CD4-positive, alpha-beta T cell treated with Interleukin-17A for 4 hours (primary cell): ENCODE results near the gene UBP1.
"Not testable (repeated sequence)": the region's sequence is repeated elsewhere in the genome, so short reads cannot be mapped to it uniquely, and the experiment has no call there.

Source experiments
- DNase-seq: peaks from one replicate; pipeline ENCODE4 v3.0.0-alpha.2; 2020; ENCODE audit warnings: mixed read lengths

UBP1 gene

GRCh38 chr3:33388374-33389100 lies 51.7 kb downstream of the UBP1 start:
- DNase-seq = no peak

- no peak for DNase-seq
Observed at GRCh38 chr3:33386631-33387030, 53.6 kb downstream of the UBP1 start.

GRCh38 chr3:33385423-33385822 lies 54.8 kb downstream of the UBP1 start:
- DNase-seq = peak; percentile 44

- DNase-seq = no peak
Observed at GRCh38 chr3:33383951-33384350, 56.3 kb downstream of the UBP1 start.

DNA sequence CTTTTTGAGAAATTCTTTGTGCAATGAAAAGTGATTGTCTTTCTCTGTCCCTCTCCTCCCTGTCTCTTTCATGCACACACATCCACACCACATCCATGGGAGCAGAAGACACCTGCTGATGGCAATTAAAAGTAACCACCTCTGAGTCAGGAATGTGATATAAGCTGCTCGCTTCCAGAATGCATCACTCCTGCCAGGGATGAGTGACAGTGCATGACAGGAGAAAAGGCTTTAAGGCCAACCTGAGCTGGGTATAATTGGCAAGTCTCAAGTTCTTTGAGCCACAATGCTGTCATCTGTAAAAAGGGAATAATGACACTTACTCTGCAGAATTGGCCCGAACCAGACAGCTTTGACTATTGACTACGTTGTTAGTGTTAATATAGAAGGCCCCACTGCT lies 59.6 kb downstream of the UBP1 start:
- no peak for DNase-seq

DNA sequence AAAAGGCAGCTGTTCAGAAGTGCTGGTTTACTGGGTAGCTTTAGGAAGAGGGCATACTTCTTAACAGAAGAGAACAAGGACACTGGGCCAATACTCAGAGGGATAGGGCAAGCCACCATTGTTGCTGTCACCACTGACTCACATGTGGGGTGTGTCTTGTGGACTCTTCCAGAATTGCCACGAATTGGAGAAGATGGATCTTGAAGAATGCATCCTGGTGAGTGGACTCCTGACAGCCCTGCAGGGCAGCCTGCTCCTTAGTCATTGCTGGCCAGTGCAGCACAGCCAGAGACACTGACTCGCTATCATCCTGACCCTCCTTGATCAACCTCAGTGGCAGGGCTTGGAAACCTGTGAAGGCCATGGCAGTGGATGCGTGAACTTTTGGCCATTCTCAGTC lies 62.3 kb downstream of the UBP1 start:
- DNase-seq = no peak

GRCh38 chr3:33377489-33377888 lies 62.7 kb downstream of the UBP1 start:
- DNase-seq = no peak

GRCh38 chr3:33373082-33373437 lies 67.1 kb downstream of the UBP1 start:
- DNase-seq = no peak

DNA sequence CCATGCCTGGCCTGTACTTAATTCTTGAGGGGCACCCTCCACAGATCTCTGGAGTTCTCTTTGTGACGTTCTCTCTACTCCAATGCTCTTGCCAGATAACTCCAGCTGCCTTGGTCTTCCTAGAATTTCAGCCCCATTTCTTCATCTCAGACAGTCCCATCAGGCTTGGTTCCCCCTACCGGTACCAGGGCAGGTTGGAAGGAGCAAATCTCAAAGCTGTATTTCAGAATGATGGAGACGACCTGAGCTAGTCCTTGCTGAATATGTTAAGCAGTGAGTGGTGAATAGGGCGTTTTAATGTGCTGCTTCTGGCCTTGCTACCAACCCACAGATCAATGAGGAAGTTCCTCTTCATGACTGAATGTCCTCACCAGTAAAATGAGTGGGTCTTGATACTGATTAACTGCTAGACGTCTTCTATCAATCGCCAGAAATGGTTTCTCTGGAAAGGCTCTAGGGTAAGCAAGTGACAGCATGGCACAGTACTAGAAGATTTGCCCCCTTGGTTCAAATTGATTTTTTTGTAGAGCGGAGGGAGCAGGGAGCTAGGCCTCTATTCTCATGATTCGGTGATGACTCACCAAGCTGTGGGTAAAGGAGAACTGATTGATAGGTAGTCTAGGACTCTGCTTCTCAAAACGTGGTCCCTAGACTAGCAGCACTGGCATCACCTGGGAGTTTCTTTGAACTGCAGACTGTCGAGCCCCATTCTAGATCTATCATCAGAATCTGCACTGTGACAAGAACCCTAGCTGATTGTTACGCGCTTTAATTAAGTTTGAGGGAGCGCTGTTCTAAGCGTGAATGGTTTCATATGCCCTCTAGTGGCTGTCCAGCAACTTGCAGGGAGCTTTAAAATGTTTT lies 67.8 kb downstream of the UBP1 start:
- DNase-seq = peak; percentile 46

- no peak for DNase-seq
Observed at GRCh38 chr3:33364531-33365128, 75.6 kb downstream of the UBP1 start.

GRCh38 chr3:33364060-33364459 lies 76.1 kb downstream of the UBP1 start:
- no peak for DNase-seq

GRCh38 chr3:33363113-33363800 lies 76.9 kb downstream of the UBP1 start:
- DNase-seq = no peak

- DNase-seq = no peak
Observed at GRCh38 chr3:33360136-33360825, 79.9 kb downstream of the UBP1 start.

GRCh38 chr3:33358172-33358781 lies 81.9 kb downstream of the UBP1 start:
- no peak for DNase-seq

- DNase-seq = no peak
Observed at GRCh38 chr3:33355611-33356010, 84.6 kb downstream of the UBP1 start.

- no peak for DNase-seq
Observed at GRCh38 chr3:33339758-33340157, 100.4 kb downstream of the UBP1 start.

DNA sequence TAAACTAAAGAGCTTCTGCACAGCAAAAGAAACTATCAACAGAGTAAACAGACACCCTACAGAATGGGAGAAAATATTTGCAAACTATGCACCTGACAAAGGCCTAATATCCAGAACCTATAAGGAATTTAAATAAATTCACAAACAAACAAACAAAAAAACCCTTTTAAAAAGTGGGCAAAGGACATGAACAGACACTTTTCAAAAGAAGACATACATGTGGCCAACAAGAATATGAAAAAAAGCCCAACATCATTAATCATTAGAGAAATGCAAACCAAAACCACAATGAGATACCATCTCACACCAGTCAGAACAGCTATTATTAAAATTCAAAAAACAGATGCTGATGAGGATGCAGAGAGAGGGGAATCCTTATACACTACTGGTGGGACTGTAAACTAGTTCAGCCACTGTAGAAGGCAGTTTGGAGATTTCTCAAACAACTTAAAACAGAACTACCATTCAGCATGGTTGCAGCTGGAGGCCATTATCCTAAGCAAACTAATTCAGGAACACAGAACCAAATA lies 101.2 kb downstream of the UBP1 start:
- not testable (repeated sequence) for DNase-seq
